HCT116 (cell line): ENCODE measurements around the gene KHDC1L. TPM values are rescaled to one million over a fixed set of nuclear protein-coding genes. Genes with fewer than 3 reads are reported as not detected.

Experiments used
- ATAC-seq: fragments of 200-7000 bp; cut with Tn5 transposase; 2 replicates; pipeline ENCODE4 v1.9.1; 2020; ENCODE audit warnings: mild to moderate bottlenecking, moderate library complexity
- BruUV-seq: library from RNA; stranded (reverse); fragments of 400-500 nt; replicated peaks from 2 replicates; lab custom pipeline; 2021; lab: Mats Ljungman, UMichigan
- CTCF ChIA-PET: fragments of 300-600 bp; sonication (Branson Sonifier 250); formaldehyde crosslinking; loops from one replicate; lab custom pipeline; 2021; ENCODE audit warnings: antibody characterized with exemption; lab: Charles Lee
- POLR2A ChIA-PET: fragments of 300-600, 350-600 bp; sonication (Branson Sonifier 250); formaldehyde crosslinking; loops from one replicate; lab custom pipeline; 2021; ENCODE audit warnings: antibody characterized with exemption; lab: Charles Lee
- RAD21 ChIA-PET, 2 experiments: fragments of 300-600 bp; sonication (Branson Sonifier 250); formaldehyde crosslinking; loops; one replicate each; lab custom pipeline; 2023; ENCODE audit warnings: low total read pairs in 2 of 2; ENCODE audit not compliant: uncharacterized antibody in 2 of 2, unreplicated experiment in 2 of 2, low non-redundant PET in 1 of 2; lab: Charles Lee
- DNase-seq: peaks from one replicate; pipeline ENCODE4 v3.0.0-alpha.2; 2010; ENCODE audit warnings: low read depth, low spot score
- H2AFZ ChIP-seq: fragments of 200-600 bp; shearing (Covaris generic), sonication (generic); 2 replicates; pipeline ENCODE4 v1.6.1; 2017; ENCODE audit warnings: low read depth, mixed run types, mixed read lengths, antibody characterized with exemption, low read length; ENCODE audit not compliant: poor library complexity, severe bottlenecking
- H3K27ac ChIP-seq: 2 replicates; pipeline ENCODE4 v1.5.1; 2012; ENCODE audit warnings: low read depth, low read length
- H3K27me3 ChIP-seq: fragments of 200-600 bp; sonication (generic); 2 replicates; pipeline ENCODE4 v1.6.1; 2016; ENCODE audit warnings: mixed run types, low read length, mixed read lengths; ENCODE audit not compliant: insufficient read depth
- H3K36me3 ChIP-seq, 2 experiments: fragments of 200-500 bp in 1 of 2; fragments of 200-600 bp in 1 of 2; sonication (Bioruptor generic) in 1 of 2; sonication (generic) in 1 of 2; 2 replicates each; pipeline versions ENCODE4 v1.5.1 to v1.6.1; 2014 to 2016; ENCODE audit warnings: low read length in 2 of 2, inconsistent platforms in 1 of 2, mixed read lengths in 1 of 2, mixed run types in 1 of 2; ENCODE audit not compliant: insufficient read depth in 2 of 2, control insufficient read depth in 1 of 2
- H3K4me1 ChIP-seq, 2 experiments: fragments of 200-600 bp in 1 of 2; sonication (generic) in 1 of 2; 2 replicates each; pipeline versions ENCODE4 v1.5.1 to v1.6.1; 2012 to 2017; ENCODE audit warnings: low read length in 2 of 2, inconsistent platforms in 1 of 2, mild to moderate bottlenecking in 1 of 2, mixed read lengths in 1 of 2, mixed run types in 1 of 2, moderate library complexity in 1 of 2; ENCODE audit not compliant: insufficient read depth in 2 of 2, control insufficient read depth in 1 of 2
- H3K4me2 ChIP-seq: fragments of 200-600 bp; sonication (generic); 2 replicates; pipeline ENCODE4 v1.6.1; 2017; ENCODE audit warnings: mixed run types, low read length, mixed read lengths
- H3K4me3 ChIP-seq, 2 experiments: fragments of 200-600 bp in 1 of 2; sonication (generic) in 1 of 2; replicated peaks in 1 of 2; 2 replicates each; pipeline ENCODE4 v1.5.1; 2011 to 2016; ENCODE audit warnings: low read length in 2 of 2, control low read depth in 1 of 2, low read depth in 1 of 2, mild to moderate bottlenecking in 1 of 2, mixed read lengths in 1 of 2, mixed run types in 1 of 2
- H3K79me2 ChIP-seq: fragments of 200-600 bp; sonication (generic); 2 replicates; pipeline ENCODE4 v1.6.1; 2017; ENCODE audit warnings: mild to moderate bottlenecking, mixed run types, low read length, moderate library complexity, mixed read lengths; ENCODE audit not compliant: insufficient read depth
- H3K9ac ChIP-seq: fragments of 200-600 bp; sonication (generic); 2 replicates; pipeline ENCODE4 v1.6.1; 2016; ENCODE audit warnings: low read length, mixed read lengths
- H3K9me2 ChIP-seq: fragments of 200-600 bp; sonication (generic), shearing (Covaris generic); 2 replicates; pipeline ENCODE4 v1.6.1; 2017; ENCODE audit warnings: mixed run types, mild to moderate bottlenecking, moderate library complexity; ENCODE audit not compliant: insufficient read depth
- H3K9me3 ChIP-seq, 2 experiments: fragments of 200-500 bp in 1 of 2; fragments of 200-600 bp in 1 of 2; sonication (Bioruptor generic) in 1 of 2; sonication (generic) in 1 of 2; 2 replicates each; pipeline ENCODE4 v1.6.1; 2014 to 2017; ENCODE audit warnings: low read length in 2 of 2, mixed read lengths in 2 of 2, inconsistent platforms in 1 of 2, low read depth in 1 of 2, mild to moderate bottlenecking in 1 of 2, mixed run types in 1 of 2, moderate library complexity in 1 of 2; ENCODE audit not compliant: control insufficient read depth in 1 of 2, insufficient read depth in 1 of 2
- H4K20me1 ChIP-seq: fragments of 200-600 bp; sonication (generic), shearing (Covaris generic); 2 replicates; pipeline ENCODE4 v1.6.1; 2017; ENCODE audit warnings: mixed run types, mild to moderate bottlenecking, moderate library complexity; ENCODE audit not compliant: insufficient read depth
- ATF3 ChIP-seq: IDR thresholded peaks from 2 replicates; pipeline ENCODE4 v1.6.1; 2012
- CBX3 ChIP-seq: IDR thresholded peaks from 2 replicates; pipeline ENCODE4 v1.6.1; 2012; ENCODE audit warnings: low read depth
- EGR1 ChIP-seq: IDR thresholded peaks from 2 replicates; pipeline ENCODE4 v1.6.1; 2012; ENCODE audit warnings: low read depth
- EZH2 ChIP-seq: fragments of 200-600 bp; sonication (generic); IDR thresholded peaks from 2 replicates; pipeline ENCODE4 v1.6.1; 2017; ENCODE audit warnings: antibody characterized with exemption, mixed run types
- FOSL1 ChIP-seq: IDR thresholded peaks from 2 replicates; pipeline ENCODE4 v1.6.1; 2012; ENCODE audit warnings: low read depth
- JUND ChIP-seq: IDR thresholded peaks from 2 replicates; pipeline ENCODE4 v1.6.1; 2012
- MAX ChIP-seq: IDR thresholded peaks from 2 replicates; pipeline ENCODE4 v1.6.1; 2012
- REST ChIP-seq: IDR thresholded peaks from 2 replicates; pipeline ENCODE4 v1.6.1; 2012; ENCODE audit warnings: low read depth
- SP1 ChIP-seq: IDR thresholded peaks from 2 replicates; pipeline ENCODE4 v1.6.1; 2012; ENCODE audit warnings: low read depth
- SRF ChIP-seq: IDR thresholded peaks from 2 replicates; pipeline ENCODE4 v1.6.1; 2012; ENCODE audit warnings: low read depth
- TCF7L2 ChIP-seq: IDR thresholded peaks from 2 replicates; pipeline ENCODE4 v1.7.0; 2011; ENCODE audit warnings: borderline replicate concordance, inconsistent platforms; ENCODE audit not compliant: insufficient read depth, insufficient read length; ENCODE audit errors: extremely low read depth
- YY1 ChIP-seq: IDR thresholded peaks from 2 replicates; pipeline ENCODE4 v1.6.1; 2011; ENCODE audit warnings: low read length, low read depth, moderate library complexity, mild to moderate bottlenecking; ENCODE audit not compliant: insufficient replicate concordance; ENCODE audit errors: extremely low read depth
- ZBTB33 ChIP-seq: IDR thresholded peaks from 2 replicates; pipeline ENCODE4 v1.6.1; 2011; ENCODE audit warnings: mild to moderate bottlenecking, low read length, moderate library complexity; ENCODE audit not compliant: insufficient replicate concordance; ENCODE audit errors: extremely low read depth
- ZNF274 ChIP-seq: fragments of 200-500 bp; sonication (Bioruptor generic); IDR thresholded peaks from 2 replicates; pipeline ENCODE4 v1.6.1; 2014; ENCODE audit warnings: mild to moderate bottlenecking, low read depth, low read length, inconsistent platforms
- intact Hi-C: fragments of 100-400 bp; cut with micrococcal nuclease; formaldehyde crosslinking; loops from 2 replicates; pipeline ENCODE4 v1.10.0; 2022
- total RNA-seq: library from RNA; stranded (reverse); gene quantifications from one replicate; pipeline ENCODE4 v1.2.1, GENCODE V29; 2021; ENCODE audit not compliant: unreplicated experiment

The KHDC1L gene
- total RNA-seq, 1 experiment from 2014 or later, result 5.4 TPM

GRCh38 chr6:73236144-73236750, 11.0 kb upstream of the KHDC1L start:
- Histone ChIP-seq H3K9me2 (no peaks in the 10 kb centered on the region), H3K36me3 (no peaks in the 10 kb centered on the region), H3K27ac (no peak overlapping the region), H3K4me2 (no peak overlapping the region), H3K9ac (no peak overlapping the region), H3K79me2 (no peaks in the 10 kb centered on the region), H3K9me3 (no peaks in the 10 kb centered on the region), H2AFZ (no peak overlapping the region), H3K27me3 (no peaks in the 10 kb centered on the region), H4K20me1 (no peaks in the 10 kb centered on the region), H3K4me3 (no peak overlapping the region), H3K4me1 (no peaks in the 10 kb centered on the region)
- DNase-seq (no peak), ATAC-seq (no peak)
- CTCF ChIA-PET, result interaction anchor here (1.2 kb wide), 1 partner anchor 49 kb away, joined by 3 read pairs; no protein-coding TSS in a partner anchor
- no peak for TF ChIP-seq CBX3
- no peak for TF ChIP-seq ZNF274
- no peak for TF ChIP-seq ZBTB33
- no peak for TF ChIP-seq ATF3
- TF ChIP-seq FOSL1, result no peak
- no peak for TF ChIP-seq MAX
- TF ChIP-seq EGR1, result no peak
- TF ChIP-seq TCF7L2, result no peak
- no peak for TF ChIP-seq EZH2
- TF ChIP-seq JUND, result no peak
- no peak for TF ChIP-seq SP1
- no peak for TF ChIP-seq YY1
- no peak for TF ChIP-seq SRF
- no peak for TF ChIP-seq REST
- POLR2A ChIA-PET, result no interaction called here
- BruUV-seq, result no TSS peak
- intact Hi-C loops, result no loop called here
- RAD21 ChIA-PET, result no interaction called here
